KOPT-K1 (cell line): ENCODE results near the gene TNNI3.
"Not testable (repeated sequence)": the region's sequence is repeated elsewhere in the genome, so short reads cannot be mapped to it uniquely, and the experiment has no call there.

Experiments used
- H3K27ac ChIP-seq: fragments of 200-600 bp; sonication (generic); 2 replicates; pipeline ENCODE4 v1.5.1; 2016; ENCODE audit warnings: antibody characterized with exemption, mild to moderate bottlenecking, low read depth, low read length; ENCODE audit not compliant: poor library complexity, severe bottlenecking
- H3K36me3 ChIP-seq: fragments of 200-600 bp; sonication (generic); 2 replicates; pipeline ENCODE4 v1.5.1; 2017; ENCODE audit warnings: antibody characterized with exemption, mild to moderate bottlenecking, low read length, moderate library complexity; ENCODE audit not compliant: insufficient read depth
- H3K9me3 ChIP-seq: fragments of 200-600 bp; sonication (generic); 2 replicates; pipeline ENCODE4 v1.5.1; 2017; ENCODE audit warnings: antibody characterized with exemption, low read length, mild to moderate bottlenecking; ENCODE audit not compliant: insufficient read depth, poor library complexity, severe bottlenecking

Gene TNNI3

GRCh38 chr19:55114566-55115145 is 42.9 kb downstream of the TNNI3 start:
- no peaks in the 10 kb centered on the region for H3K9me3 ChIP-seq
- no peak overlapping the region for H3K27ac ChIP-seq
- peaks cover 35% of the 10 kb centered on the region; the same call in 1 of the 2 replicates for H3K36me3 ChIP-seq

- Histone ChIP-seq H3K9me3 (no peaks in the 10 kb centered on the region), H3K36me3 (peaks cover 45% of the 10 kb centered on the region; the same call in 1 of the 2 replicates), H3K27ac (no peak overlapping the region)
Measured at GRCh38 chr19:55113570-55114039, 43.9 kb downstream of the TNNI3 start.

- Histone ChIP-seq H3K36me3 (peaks cover 46% of the 10 kb centered on the region; the same call in 1 of the 2 replicates), H3K27ac (no peak overlapping the region)
Measured at GRCh38 chr19:55112777-55113569, 44.6 kb downstream of the TNNI3 start.

GRCh38 chr19:55112246-55112776 is 45.2 kb downstream of the TNNI3 start:
- Histone ChIP-seq H3K27ac (no peak overlapping the region), H3K36me3 (peaks cover 46% of the 10 kb centered on the region; the same call in 1 of the 2 replicates)

More at GRCh38 chr19:55112777-55113569, 44.6 kb downstream of the TNNI3 start:
- no peaks in the 10 kb centered on the region for H3K9me3 ChIP-seq

GRCh38 chr19:55111238-55111831 is 46.2 kb downstream of the TNNI3 start:
- Histone ChIP-seq H3K9me3 (no peaks in the 10 kb centered on the region), H3K27ac (no peak overlapping the region), H3K36me3 (peaks cover 55% of the 10 kb centered on the region)

More at GRCh38 chr19:55112246-55112776, 45.2 kb downstream of the TNNI3 start:
- no peaks in the 10 kb centered on the region for H3K9me3 ChIP-seq

GRCh38 chr19:55109527-55110291 is 47.8 kb downstream of the TNNI3 start:
- no peaks in the 10 kb centered on the region for H3K9me3 ChIP-seq
- peaks cover 60% of the 10 kb centered on the region for H3K36me3 ChIP-seq
- no peak overlapping the region for H3K27ac ChIP-seq

GRCh38 chr19:55107252-55107651 is 50.3 kb downstream of the TNNI3 start:
- not testable (repeated sequence) for H3K27ac ChIP-seq, H3K9me3 ChIP-seq
- peaks cover 66% of the 10 kb centered on the region for H3K36me3 ChIP-seq

GRCh38 chr19:55106591-55106990 is 50.9 kb downstream of the TNNI3 start:
- peaks cover 67% of the 10 kb centered on the region for H3K36me3 ChIP-seq

GRCh38 chr19:55105237-55105636 is 52.3 kb downstream of the TNNI3 start:
- H3K27ac ChIP-seq = no peak overlapping the region
- H3K9me3 ChIP-seq = peaks cover 8% of the 10 kb centered on the region
- H3K36me3 ChIP-seq = peaks cover 61% of the 10 kb centered on the region

More at GRCh38 chr19:55106591-55106990, 50.9 kb downstream of the TNNI3 start:
- Histone ChIP-seq H3K9me3 (peaks cover 8% of the 10 kb centered on the region), H3K27ac (no peak overlapping the region)

GRCh38 chr19:55103190-55103589 is 54.3 kb downstream of the TNNI3 start:
- Histone ChIP-seq H3K9me3 (peaks cover 8% of the 10 kb centered on the region), H3K36me3 (peaks cover 62% of the 10 kb centered on the region), H3K27ac (no peak overlapping the region)
